AG08396 (cell line): ENCODE results near the gene SLC22A4.

ENCODE experiments used
- DNase-seq: peaks from one replicate; pipeline ENCODE4 v3.0.0; 2012; ENCODE audit warnings: low spot score, mixed read lengths

SLC22A4 gene

GRCh38 chr5:132376694-132377641, 82.8 kb downstream of the SLC22A4 start:
- no peak for DNase-seq

GRCh38 chr5:132377738-132378137, 83.5 kb downstream of the SLC22A4 start:
- DNase-seq, result no peak

GRCh38 chr5:132378580-132378979, 84.4 kb downstream of the SLC22A4 start:
- no peak for DNase-seq

- DNase-seq, result no peak
These were observed 85.9 kb downstream of the SLC22A4 start for GRCh38 chr5:132380047-132380446.

GRCh38 chr5:132380741-132381140, 86.5 kb downstream of the SLC22A4 start:
- no peak for DNase-seq

- DNase-seq, result no peak
These were observed 87.4 kb downstream of the SLC22A4 start for GRCh38 chr5:132381614-132382013.

- DNase-seq, result no peak
These were observed 89.1 kb downstream of the SLC22A4 start for GRCh38 chr5:132383261-132383660.

GRCh38 chr5:132383984-132384383, 89.8 kb downstream of the SLC22A4 start:
- DNase-seq, result no peak

GRCh38 chr5:132384506-132385050, 90.4 kb downstream of the SLC22A4 start:
- no peak for DNase-seq

- DNase-seq, result peak; percentile 75
These were observed 91.3 kb downstream of the SLC22A4 start for GRCh38 chr5:132385326-132386105.

- DNase-seq, result peak; percentile 78
These were observed 92.6 kb downstream of the SLC22A4 start for GRCh38 chr5:132386644-132387286.

- DNase-seq, result peak; percentile 85
These were observed 93.5 kb downstream of the SLC22A4 start for GRCh38 chr5:132387640-132388117.

GRCh38 chr5:132388244-132389050, 94.3 kb downstream of the SLC22A4 start:
- DNase-seq, result no peak

GRCh38 chr5:132389051-132389331, 94.8 kb downstream of the SLC22A4 start:
- DNase-seq, result no peak

GRCh38 chr5:132389585-132390286, 95.5 kb downstream of the SLC22A4 start:
- DNase-seq, result peak; percentile 91

- DNase-seq, result no peak
These were observed 97.1 kb downstream of the SLC22A4 start for GRCh38 chr5:132391247-132391646.

- DNase-seq, result no peak
These were observed 97.7 kb downstream of the SLC22A4 start for GRCh38 chr5:132391870-132392269.

- no peak for DNase-seq
These were observed 98.2 kb downstream of the SLC22A4 start for GRCh38 chr5:132392411-132392810.

- DNase-seq, result no peak
These were observed 99.0 kb downstream of the SLC22A4 start for GRCh38 chr5:132392978-132393825.
